H1 (cell line): ENCODE measurements around the gene SGPP2. TPM values are rescaled to one million over a fixed set of nuclear protein-coding genes. Genes with fewer than 3 reads are reported as not detected.

ENCODE experiments used
- CTCF ChIA-PET: fragments of 300-600 bp; sonication (Branson Sonifier 250); formaldehyde crosslinking; loops from one replicate; lab custom pipeline; 2021; ENCODE audit not compliant: partially characterized antibody; lab: Charles Lee
- POLR2A ChIA-PET: fragments of 300-600 bp; sonication (Branson Sonifier 250); formaldehyde crosslinking; loops from one replicate; lab custom pipeline; 2021; ENCODE audit warnings: inconsistent platforms; ENCODE audit not compliant: partially characterized antibody; lab: Charles Lee
- DNase-seq, 2 experiments: peaks; one replicate each; pipeline versions ENCODE4 v3.0.0 to v3.0.0-alpha.2; 2010 to 2022; ENCODE audit warnings: low spot score in 2 of 2, low read depth in 1 of 2, mixed read lengths in 1 of 2
- FAIRE-seq: peaks from 2 replicates; lab custom pipeline; 2011; peaks lifted over from hg19 to GRCh38; lab: Jason Lieb, UNC
- H2AFZ ChIP-seq: 2 replicates; pipeline ENCODE4 v1.8.1; 2012; ENCODE audit warnings: low read length, inconsistent platforms
- H2AK5ac ChIP-seq: 2 replicates; pipeline ENCODE4 v1.6.1; 2013; ENCODE audit warnings: low read depth, low read length
- H2BK120ac ChIP-seq: replicated peaks from 2 replicates; pipeline ENCODE3; 2013; ENCODE audit warnings: low read depth, low read length, inconsistent platforms
- H2BK12ac ChIP-seq: 2 replicates; pipeline ENCODE4 v1.6.1; 2013; ENCODE audit warnings: low read depth, low read length
- H2BK15ac ChIP-seq: 2 replicates; pipeline ENCODE4 v1.6.1; 2013; ENCODE audit warnings: low read length
- H2BK20ac ChIP-seq: 2 replicates; pipeline ENCODE4 v1.6.1; 2013; ENCODE audit warnings: low read length
- H2BK5ac ChIP-seq: 2 replicates; pipeline ENCODE4 v1.6.1; 2013; ENCODE audit warnings: low read depth, low read length
- H3K14ac ChIP-seq: 2 replicates; pipeline ENCODE4 v1.6.1; 2013; ENCODE audit warnings: inconsistent platforms; ENCODE audit not compliant: insufficient read length
- H3K18ac ChIP-seq: 2 replicates; pipeline ENCODE4 v1.6.1; 2013; ENCODE audit warnings: low read length; ENCODE audit errors: extremely low read depth
- H3K23ac ChIP-seq: 2 replicates; pipeline ENCODE4 v1.6.1; 2013; ENCODE audit warnings: inconsistent platforms; ENCODE audit not compliant: insufficient read length
- H3K23me2 ChIP-seq: 2 replicates; pipeline ENCODE4 v1.6.1; 2013; ENCODE audit warnings: low read depth, low read length
- H3K27ac ChIP-seq: 2 replicates; pipeline ENCODE4 v1.6.1; 2011; ENCODE audit warnings: low read depth, low read length, inconsistent platforms
- H3K27me3 ChIP-seq, 4 experiments: replicated peaks in 1 of 4; 1 replicate in 1 of 4; 2 replicates in 3 of 4; pipeline versions ENCODE4 v1.6.1 to v1.8.1; 2011 to 2013; ENCODE audit warnings: low read length in 3 of 4, mild to moderate bottlenecking in 3 of 4, inconsistent platforms in 2 of 4, mixed read lengths in 2 of 4, moderate library complexity in 1 of 4; ENCODE audit not compliant: control insufficient read depth in 3 of 4, insufficient read depth in 3 of 4; ENCODE audit errors: extremely low read depth in 1 of 4
- H3K36me3 ChIP-seq, 4 experiments: 2 replicates each; pipeline versions ENCODE4 v1.6.1 to v1.8.1; 2011 to 2013; ENCODE audit warnings: mild to moderate bottlenecking in 4 of 4, low read length in 3 of 4, moderate library complexity in 2 of 4, control low read depth in 1 of 4, inconsistent platforms in 1 of 4; ENCODE audit not compliant: insufficient read depth in 4 of 4, control insufficient read depth in 2 of 4
- H3K4ac ChIP-seq: replicated peaks from 2 replicates; pipeline ENCODE3; 2013; ENCODE audit warnings: low read length, low read depth, mixed read lengths, inconsistent platforms; ENCODE audit not compliant: insufficient read length
- H3K4me1 ChIP-seq, 4 experiments: replicated peaks in 1 of 4; 1 replicate in 1 of 4; 2 replicates in 3 of 4; pipeline versions ENCODE4 v1.6.1 to v1.8.1; 2011 to 2013; ENCODE audit warnings: low read length in 3 of 4, inconsistent platforms in 2 of 4, mixed read lengths in 1 of 4; ENCODE audit not compliant: insufficient read depth in 4 of 4, control insufficient read depth in 3 of 4
- H3K4me2 ChIP-seq, 2 experiments: 2 replicates each; pipeline versions ENCODE4 v1.6.1 to v1.8.1; 2011 to 2013; ENCODE audit warnings: low read depth in 2 of 2, low read length in 2 of 2, control low read depth in 1 of 2, inconsistent platforms in 1 of 2, mild to moderate bottlenecking in 1 of 2; ENCODE audit not compliant: insufficient read depth in 1 of 2
- H3K4me3 ChIP-seq, 4 experiments: fragments of 200-600, 300-600 bp in 1 of 4; sonication (generic), shearing (Covaris generic), sonication (Bioruptor Twin) in 1 of 4; 2 replicates each; pipeline versions ENCODE4 v1.5.1 to v1.8.1; 2011 to 2016; ENCODE audit warnings: low read length in 4 of 4, low read depth in 3 of 4, control low read depth in 2 of 4, inconsistent platforms in 2 of 4, mild to moderate bottlenecking in 2 of 4, mixed read lengths in 1 of 4, moderate library complexity in 1 of 4; ENCODE audit not compliant: insufficient read depth in 2 of 4; ENCODE audit errors: extremely low read depth in 1 of 4
- H3K56ac ChIP-seq: replicated peaks from 2 replicates; pipeline ENCODE3; 2013; ENCODE audit warnings: low read depth, mild to moderate bottlenecking, mixed read lengths, low read length, inconsistent platforms; ENCODE audit not compliant: insufficient read length
- H3K79me1 ChIP-seq: 2 replicates; pipeline ENCODE4 v1.6.1; 2013; ENCODE audit warnings: low read depth, low read length, control low read depth
- H3K79me2 ChIP-seq, 2 experiments: 2 replicates each; pipeline versions ENCODE4 v1.6.1 to v1.8.1; 2012 to 2013; ENCODE audit warnings: low read length in 2 of 2, mild to moderate bottlenecking in 2 of 2, inconsistent platforms in 1 of 2; ENCODE audit not compliant: insufficient read depth in 2 of 2, control insufficient read depth in 1 of 2
- H3K9ac ChIP-seq, 4 experiments: replicated peaks in 1 of 4; 1 replicate in 1 of 4; 2 replicates in 3 of 4; pipeline versions ENCODE4 v1.6.1 to v1.8.1; 2011 to 2013; ENCODE audit warnings: low read depth in 3 of 4, low read length in 3 of 4, control low read depth in 2 of 4, mild to moderate bottlenecking in 2 of 4, moderate library complexity in 2 of 4, inconsistent platforms in 1 of 4; ENCODE audit errors: extremely low read depth in 1 of 4
- H3K9me3 ChIP-seq, 2 experiments: 2 replicates each; pipeline versions ENCODE4 v1.6.1 to v1.8.1; 2012 to 2013; ENCODE audit warnings: mild to moderate bottlenecking in 2 of 2, moderate library complexity in 2 of 2, control low read depth in 1 of 2, inconsistent platforms in 1 of 2, low read depth in 1 of 2, low read length in 1 of 2, mixed read lengths in 1 of 2; ENCODE audit not compliant: insufficient read depth in 2 of 2
- H4K20me1 ChIP-seq, 2 experiments: replicated peaks in 1 of 2; 2 replicates each; pipeline versions ENCODE3 to v1.8.1; 2011 to 2013; ENCODE audit warnings: inconsistent platforms in 2 of 2, low read length in 2 of 2, mild to moderate bottlenecking in 1 of 2; ENCODE audit not compliant: insufficient read depth in 2 of 2, control insufficient read depth in 1 of 2
- H4K5ac ChIP-seq: 2 replicates; pipeline ENCODE4 v1.6.1; 2013; ENCODE audit warnings: low read length, low read depth, mixed read lengths, inconsistent platforms; ENCODE audit not compliant: insufficient read length
- H4K8ac ChIP-seq: 2 replicates; pipeline ENCODE4 v1.8.0; 2013; ENCODE audit warnings: mild to moderate bottlenecking, moderate library complexity, low read length, inconsistent platforms; ENCODE audit not compliant: insufficient read depth; ENCODE audit errors: extremely low read depth
- H4K91ac ChIP-seq: replicated peaks from 2 replicates; pipeline ENCODE3; 2013; ENCODE audit warnings: low read length, mixed read lengths, inconsistent platforms; ENCODE audit not compliant: insufficient read length
- CEBPB ChIP-seq: IDR thresholded peaks from 2 replicates; pipeline ENCODE4 v1.6.1; 2012; ENCODE audit warnings: low read depth, low read length
- RAD21 ChIP-seq, 2 experiments: IDR thresholded peaks in 1 of 2; conservative IDR thresholded peaks in 1 of 2; 2 replicates each; pipeline ENCODE4 v1.6.1; 2011; ENCODE audit warnings: low read depth in 2 of 2, low read length in 2 of 2, improper control_type of control experiment in 1 of 2, inconsistent platforms in 1 of 2, mild to moderate bottlenecking in 1 of 2, moderate library complexity in 1 of 2
- TEAD4 ChIP-seq: IDR thresholded peaks from 2 replicates; pipeline ENCODE4 v1.6.1; 2012; ENCODE audit warnings: low read depth, low read length, inconsistent platforms, mixed read lengths
- WGBS, 2 experiments: shearing (Covaris generic) in 1 of 2; methylation state at CpG; one replicate each; pipeline versions ENCODE4 v1.1.6 to v1.1.7; 2013 to 2015; ENCODE audit warnings: low lambda C conversion rate in 2 of 2, mixed read lengths in 2 of 2, inconsistent platforms in 1 of 2, low coverage in 1 of 2, missing lambda C conversion rate in 1 of 2; ENCODE audit not compliant: insufficient replicate concordance in 2 of 2, insufficient coverage in 1 of 2, insufficient read length in 1 of 2; ENCODE audit errors: extremely low coverage in 1 of 2, missing lambda C conversion rate in 1 of 2; 5-methylcytosine and 5-hydroxymethylcytosine counted together
- polyA plus RNA-seq, 7 experiments: library from polyadenylated mRNA; depleted of rRNA in 3 of 7; stranded (reverse) in 5 of 7; unstranded in 2 of 7; fragments of >200 nt in 5 of 7; fragments of 200-250 nt in 2 of 7; gene quantifications; 1 replicate in 5 of 7; 2 replicates in 1 of 7; 4 replicates in 1 of 7; pipeline versions ENCODE4 v1.2.1 to v1.2.3, GENCODE V29; 2011 to 2013; ENCODE audit warnings: missing spikeins in 2 of 7, mixed read lengths in 2 of 7
- total RNA-seq: library from RNA; stranded (reverse); fragmentation: NEBNext Ultra II Directional; extraction: Animal tissue kit (Norgen Biotek cat#: 25700); gene quantifications from 2 replicates; pipeline ENCODE4 v1.2.1, GENCODE V29; 2021

Gene SGPP2
- total and polyA plus RNA-seq, 2 of the 8 experiments (the other 6 are each of a cell fraction or from before 2014, with no cell fraction given): 0.29 TPM; not detected in 1

DNA sequence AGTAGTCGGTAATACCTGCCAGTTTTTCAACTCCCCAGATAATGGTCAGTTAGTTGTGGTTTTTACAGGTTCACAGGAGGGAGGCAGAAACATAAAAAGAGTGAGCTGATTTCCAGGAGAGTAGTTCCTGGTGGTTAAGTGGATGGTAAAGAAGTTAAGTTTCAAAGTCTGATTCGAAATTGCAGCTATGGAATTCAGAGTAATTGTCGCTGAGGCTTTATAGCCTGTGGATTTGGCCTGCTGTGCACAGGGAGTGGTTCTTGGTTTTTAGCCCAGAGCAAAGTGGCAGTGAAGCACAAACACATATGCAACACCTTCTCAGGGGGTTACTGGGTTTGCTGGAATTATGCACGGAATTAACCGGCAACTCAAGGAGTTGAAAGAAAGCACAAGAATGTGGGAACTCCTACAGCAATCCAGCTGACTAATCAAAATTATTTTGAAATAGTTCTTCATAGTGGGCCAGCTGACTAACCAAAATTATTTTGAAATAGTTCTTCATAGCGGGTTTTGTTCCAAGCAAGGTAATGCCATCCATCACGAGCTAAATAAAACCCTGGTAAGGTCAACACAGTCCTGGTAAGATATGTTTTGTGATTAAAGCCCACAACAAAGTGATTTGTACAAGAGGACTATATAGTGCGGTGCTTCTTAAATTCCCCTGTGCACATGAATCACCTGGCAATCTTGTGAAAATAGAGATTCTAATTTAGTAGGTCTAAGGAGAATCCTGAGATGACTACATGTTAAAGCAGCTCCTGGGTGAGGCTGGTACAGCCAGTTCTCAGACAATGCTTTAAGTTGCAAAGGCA lies 94.4 kb downstream of the SGPP2 start:
- Histone ChIP-seq H3K9ac (no peak overlapping the region), H2AFZ (no peak overlapping the region), H4K20me1 (no peaks in the 10 kb centered on the region), H4K5ac (no peak overlapping the region), H2BK15ac (no peak overlapping the region), H3K4me2 (peak overlapping the region in 1 of 2 experiments; percentile 34; a peak in 1 of 4 replicates), H3K27ac (no peak overlapping the region), H2BK20ac (no peak overlapping the region), H3K4me3 (no peak overlapping the region), H3K4me1 (peaks cover 0 to 4% (median 1%) of the 10 kb centered on the region in 4 experiments; a peak in 4 of 7 replicates), H2BK120ac (no peak overlapping the region), H3K23ac (no peak overlapping the region), H3K36me3 (no peaks in the 10 kb centered on the region), H3K79me2 (no peaks in the 10 kb centered on the region), H3K56ac (no peak overlapping the region), H3K79me1 (no peaks in the 10 kb centered on the region)
- FAIRE-seq (peak; percentile 69), DNase-seq (no peak)
- 48% methylated on average over 8 of the region's 8 CpGs; no CpG with 5 or more reads in 1 of the 2 experiments for WGBS, 2 experiments
- peak; percentile 56; the same call in 1 of the 2 replicates for TF ChIP-seq TEAD4
- TF ChIP-seq RAD21 (IDR thresholded peaks at IDR 0.05 in 1 of 2, conservative IDR thresholded peaks at IDR 0.05 in 1 of 2; ENCODE audit: low read depth in 2 of 2, low read length in 2 of 2): no peak
- no peak for TF ChIP-seq CEBPB
- TF ChIP-seq, all 59 proteins: peak for 1
- Histone ChIP-seq H3K14ac (no peak overlapping the region), H2BK12ac (no peak overlapping the region), H4K8ac (no peak overlapping the region), H3K18ac (no peak overlapping the region), H3K4ac (no peak overlapping the region), H3K23me2 (no peaks in the 10 kb centered on the region), H3K27me3 (peaks cover 0 to 2% (median 0%) of the 10 kb centered on the region in 4 experiments; a peak in 1 of 7 replicates), H2AK5ac (no peak overlapping the region), H4K91ac (no peak overlapping the region), H2BK5ac (no peak overlapping the region), H3K9me3 (no peaks in the 10 kb centered on the region)
- CTCF ChIA-PET: interaction anchor here (0.6 to 1.3 kb wide), 3 partner anchors 9 to 86 kb away, joined by 3 to 4 read pairs (median 4); no protein-coding TSS in a partner anchor
- POLR2A ChIA-PET: no interaction called here
